Measurements from ENCODE around the gene MICAL1.
A peak's percentile ranks its signal among the peaks of the same experiment; 100 is the strongest.

Gene MICAL1

GRCh38 chr6:109448615-109449014, 7.0 kb downstream of the MICAL1 start:
- H3K27ac ChIP-seq (replicated peaks): no peak overlapping the region
- H3K27me3 ChIP-seq (ENCODE audit: insufficient read depth, poor library complexity, severe bottlenecking): no peaks in the 10 kb centered on the region
- DNase-seq (ENCODE audit: low read depth in 1 of 2, low spot score in 1 of 2): no peak
- TF ChIP-seq REST (IDR thresholded peaks at IDR 0.05; ENCODE audit: insufficient replicate concordance, low read depth) (no peak), SPI1 (IDR thresholded peaks at IDR 0.05; ENCODE audit: borderline replicate concordance, low read depth) (no peak), GABPA (IDR thresholded peaks at IDR 0.05; ENCODE audit: low read depth) (no peak), POLR2AphosphoS5 (IDR thresholded peaks at IDR 0.05; ENCODE audit: low read depth) (no peak), CTCF (IDR thresholded peaks at IDR 0.05; ENCODE audit: insufficient read depth, low read length) (no peak)
- H3K4me3 ChIP-seq (replicated peaks; ENCODE audit: insufficient read depth, low read length): no peak overlapping the region

GRCh38 chr6:109447878-109448555, 7.6 kb downstream of the MICAL1 start:
- DNase-seq (ENCODE audit: low read depth in 1 of 2, low spot score in 1 of 2): peak; percentile 35 to 46
- Histone ChIP-seq H3K27ac (replicated peaks) (no peak overlapping the region), H3K4me3 (replicated peaks; ENCODE audit: insufficient read depth, low read length) (no peak overlapping the region), H3K27me3 (ENCODE audit: insufficient read depth, poor library complexity, severe bottlenecking) (no peaks in the 10 kb centered on the region)
- TF ChIP-seq POLR2AphosphoS5 (IDR thresholded peaks at IDR 0.05; ENCODE audit: low read depth) (peak; percentile 60), CTCF (IDR thresholded peaks at IDR 0.05; ENCODE audit: insufficient read depth, low read length) (no peak), GABPA (IDR thresholded peaks at IDR 0.05; ENCODE audit: low read depth) (peak; percentile 38; the same call in 1 of the 2 replicates), SPI1 (IDR thresholded peaks at IDR 0.05; ENCODE audit: borderline replicate concordance, low read depth) (peak; percentile 2; the same call in 1 of the 2 replicates)

GRCh38 chr6:109447087-109447486, 8.5 kb downstream of the MICAL1 start:
- Histone ChIP-seq H3K27me3 (ENCODE audit: insufficient read depth, poor library complexity, severe bottlenecking) (no peaks in the 10 kb centered on the region), H3K27ac (replicated peaks) (no peak overlapping the region), H3K4me3 (replicated peaks; ENCODE audit: insufficient read depth, low read length) (no peak overlapping the region)
- no peak for DNase-seq (ENCODE audit: low read depth in 1 of 2, low spot score in 1 of 2)
- TF ChIP-seq GABPA (IDR thresholded peaks at IDR 0.05; ENCODE audit: low read depth): no peak
- TF ChIP-seq CTCF (IDR thresholded peaks at IDR 0.05; ENCODE audit: insufficient read depth, low read length): no peak
- no peak for TF ChIP-seq SPI1 (IDR thresholded peaks at IDR 0.05; ENCODE audit: borderline replicate concordance, low read depth)
- no peak for TF ChIP-seq REST (IDR thresholded peaks at IDR 0.05; ENCODE audit: insufficient replicate concordance, low read depth)
- no peak for TF ChIP-seq POLR2AphosphoS5 (IDR thresholded peaks at IDR 0.05; ENCODE audit: low read depth)
